ENCODE data around the gene FAM8A1. TPM values are rescaled to one million over a fixed set of nuclear protein-coding genes. Genes with fewer than 3 reads are reported as not detected.
"Not testable (repeated sequence)": the region's sequence is repeated elsewhere in the genome, so short reads cannot be mapped to it uniquely, and the experiment has no call there.

The FAM8A1 gene
- total RNA-seq, 1 donor from 2014 or later = 6.3 TPM

DNA sequence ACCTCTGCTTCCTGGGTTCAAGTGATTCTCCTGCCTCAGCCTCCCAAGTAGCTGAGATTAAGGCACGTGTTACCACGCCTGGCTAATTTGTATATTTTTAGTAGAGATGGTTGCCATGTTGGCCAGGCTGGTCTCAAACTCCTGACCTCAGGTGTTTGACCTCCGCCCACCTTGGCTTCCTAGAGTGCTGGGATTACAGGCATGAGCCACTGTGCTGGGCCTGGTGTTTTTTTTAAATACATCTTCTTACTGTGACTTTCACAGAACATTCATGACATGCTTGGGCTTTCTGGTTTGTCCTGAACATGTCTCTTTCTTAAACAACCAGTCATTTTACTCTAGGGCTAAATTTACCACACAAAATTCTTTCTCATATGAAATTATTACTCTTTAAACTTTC, 34.7 kb upstream of the FAM8A1 start:
- DNase-seq (ENCODE audit: low read depth) (no peak), FAIRE-seq (no peak)
- Histone ChIP-seq H3K4me3 (ENCODE audit: low read depth, low read length) (no peak overlapping the region), H3K36me3 (ENCODE audit: control insufficient read depth, insufficient read depth, low read length) (no peaks in the 10 kb centered on the region), H3K27me3 (ENCODE audit: control insufficient read depth, insufficient read depth, low read length) (no peaks in the 10 kb centered on the region)
- TF ChIP-seq, protein P1, sequence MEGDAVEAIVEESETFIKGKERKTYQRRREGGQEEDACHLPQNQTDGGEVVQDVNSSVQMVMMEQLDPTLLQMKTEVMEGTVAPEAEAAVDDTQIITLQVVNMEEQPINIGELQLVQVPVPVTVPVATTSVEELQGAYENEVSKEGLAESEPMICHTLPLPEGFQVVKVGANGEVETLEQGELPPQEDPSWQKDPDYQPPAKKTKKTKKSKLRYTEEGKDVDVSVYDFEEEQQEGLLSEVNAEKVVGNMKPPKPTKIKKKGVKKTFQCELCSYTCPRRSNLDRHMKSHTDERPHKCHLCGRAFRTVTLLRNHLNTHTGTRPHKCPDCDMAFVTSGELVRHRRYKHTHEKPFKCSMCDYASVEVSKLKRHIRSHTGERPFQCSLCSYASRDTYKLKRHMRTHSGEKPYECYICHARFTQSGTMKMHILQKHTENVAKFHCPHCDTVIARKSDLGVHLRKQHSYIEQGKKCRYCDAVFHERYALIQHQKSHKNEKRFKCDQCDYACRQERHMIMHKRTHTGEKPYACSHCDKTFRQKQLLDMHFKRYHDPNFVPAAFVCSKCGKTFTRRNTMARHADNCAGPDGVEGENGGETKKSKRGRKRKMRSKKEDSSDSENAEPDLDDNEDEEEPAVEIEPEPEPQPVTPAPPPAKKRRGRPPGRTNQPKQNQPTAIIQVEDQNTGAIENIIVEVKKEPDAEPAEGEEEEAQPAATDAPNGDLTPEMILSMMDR (IDR thresholded peaks at IDR 0.05; ENCODE audit: insufficient read depth, low read length, severe bottlenecking) = no peak

DNA sequence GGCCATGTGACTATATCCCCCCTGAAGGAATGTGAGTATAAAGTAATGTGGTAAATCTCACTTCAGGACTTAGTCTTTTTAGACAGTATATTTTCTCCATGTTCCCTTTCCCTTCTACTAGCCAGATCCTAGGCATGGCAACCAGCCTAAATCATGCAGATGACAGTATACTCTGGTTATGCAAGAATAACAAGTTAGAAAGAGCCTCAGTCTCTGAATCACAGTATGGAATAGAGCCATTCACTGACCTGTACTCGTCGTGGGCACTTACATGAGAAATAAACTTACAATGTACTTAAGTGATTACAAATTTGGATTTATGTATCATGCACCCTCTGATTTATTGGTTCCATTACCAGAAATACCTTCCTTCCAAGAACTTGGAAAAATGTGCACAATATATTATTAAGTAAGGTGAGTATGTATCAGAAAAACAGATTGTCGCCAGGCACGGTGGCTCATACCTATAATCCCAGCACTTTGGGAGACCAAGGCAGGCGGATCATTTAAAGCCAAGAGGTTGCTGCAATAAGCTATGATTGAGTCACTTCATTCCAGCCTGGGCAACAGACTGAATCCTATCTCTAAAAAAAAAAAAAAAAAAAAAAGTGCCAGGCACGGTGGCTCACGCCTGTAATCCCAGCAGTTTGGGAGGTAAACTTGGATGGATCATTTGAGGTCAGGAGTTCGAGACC, 25.1 kb upstream of the FAM8A1 start:
- TF ChIP-seq, protein P1 (IDR thresholded peaks at IDR 0.05; ENCODE audit: insufficient read depth, low read length, severe bottlenecking) = no peak
- Histone ChIP-seq H3K4me3 (ENCODE audit: low read depth, low read length) (no peak overlapping the region), H3K27me3 (ENCODE audit: control insufficient read depth, insufficient read depth, low read length) (no peaks in the 10 kb centered on the region), H3K36me3 (ENCODE audit: control insufficient read depth, insufficient read depth, low read length) (no peaks in the 10 kb centered on the region)
- DNase-seq (ENCODE audit: low read depth) = peak; percentile 88
- FAIRE-seq = no peak

DNA sequence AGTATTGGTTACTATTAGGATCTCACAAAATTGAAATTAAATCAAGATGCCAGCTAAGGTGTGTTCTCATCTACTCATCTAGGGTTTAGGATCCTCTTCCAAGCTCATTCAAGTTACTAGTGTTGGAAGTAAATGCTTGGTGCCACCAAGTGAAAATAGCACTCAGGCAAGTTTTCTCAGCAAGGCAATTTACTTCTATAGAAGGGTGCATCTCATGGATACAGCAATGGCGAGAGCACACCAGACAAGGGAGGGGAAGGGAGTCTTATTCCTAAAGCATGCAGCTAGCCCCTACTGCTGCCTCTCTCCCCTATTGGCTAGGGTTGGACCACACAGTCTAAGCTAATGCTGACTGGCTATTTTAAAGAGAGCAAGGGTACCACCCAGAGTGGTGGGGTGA, 23.0 kb upstream of the FAM8A1 start:
- TF ChIP-seq, protein P1 (IDR thresholded peaks at IDR 0.05; ENCODE audit: insufficient read depth, low read length, severe bottlenecking) = no peak
- H3K36me3 ChIP-seq (ENCODE audit: control insufficient read depth, insufficient read depth, low read length) = no peaks in the 10 kb centered on the region
- no peak overlapping the region for H3K4me3 ChIP-seq (ENCODE audit: low read depth, low read length)
- no peaks in the 10 kb centered on the region for H3K27me3 ChIP-seq (ENCODE audit: control insufficient read depth, insufficient read depth, low read length)
- no peak for DNase-seq (ENCODE audit: low read depth)
- FAIRE-seq = no peak

DNA sequence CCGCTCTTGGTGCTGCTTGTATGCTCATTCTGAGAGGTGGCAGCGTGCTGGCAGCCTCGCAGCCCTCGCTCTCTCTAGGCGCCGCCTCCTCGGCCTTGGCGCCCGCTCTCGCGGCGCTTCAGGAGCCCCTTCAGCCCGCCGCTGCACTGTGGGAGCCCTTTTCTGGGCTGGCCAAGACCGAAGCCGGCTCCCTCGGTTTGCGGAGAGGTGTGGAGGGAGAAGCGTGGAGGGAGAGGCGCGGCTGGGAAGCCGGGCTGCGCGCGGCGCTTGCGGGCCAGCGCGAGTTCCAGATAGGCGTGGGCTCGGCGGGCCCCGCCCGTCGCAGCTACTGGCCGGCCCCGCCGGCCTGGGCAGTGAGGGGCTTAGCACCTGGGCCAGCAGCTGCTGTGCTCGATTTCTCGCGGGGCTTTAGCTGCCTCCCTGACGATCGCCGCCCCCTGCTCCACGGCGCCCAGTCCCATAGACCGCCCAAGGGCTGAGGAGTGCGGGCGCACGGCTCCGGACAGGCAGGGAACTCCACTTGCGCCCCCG, 19.5 kb upstream of the FAM8A1 start:
- TF ChIP-seq, protein P1 (IDR thresholded peaks at IDR 0.05; ENCODE audit: insufficient read depth, low read length, severe bottlenecking) = no peak
- FAIRE-seq (no peak), DNase-seq (ENCODE audit: low read depth) (no peak)
- peak overlapping the region; percentile 46 for H3K4me3 ChIP-seq (ENCODE audit: low read depth, low read length)
- no peaks in the 10 kb centered on the region for H3K27me3 ChIP-seq (ENCODE audit: control insufficient read depth, insufficient read depth, low read length)
- no peaks in the 10 kb centered on the region for H3K36me3 ChIP-seq (ENCODE audit: control insufficient read depth, insufficient read depth, low read length)

DNA sequence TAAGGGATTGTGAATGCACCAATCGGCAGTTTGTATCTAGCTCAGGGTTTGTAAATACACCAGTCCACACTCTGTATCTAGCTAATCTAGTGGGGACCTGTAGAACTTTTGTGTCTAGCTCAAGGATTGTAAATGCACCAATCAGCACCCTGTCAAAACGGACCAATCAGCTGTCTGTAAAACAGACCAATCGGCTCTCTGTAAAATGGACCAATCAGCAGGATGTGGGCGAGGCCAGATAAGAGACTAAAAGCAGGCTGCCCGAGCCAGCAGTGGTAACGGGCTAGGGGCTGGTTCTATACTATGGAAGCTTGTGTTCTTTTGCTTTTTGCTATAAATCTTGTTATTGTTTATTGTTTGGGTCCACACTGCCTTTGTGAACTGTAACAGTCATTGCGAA, 18.8 kb upstream of the FAM8A1 start:
- not testable (repeated sequence) for DNase-seq (ENCODE audit: low read depth); H3K4me3 ChIP-seq (ENCODE audit: low read depth, low read length); FAIRE-seq; H3K36me3 ChIP-seq (ENCODE audit: control insufficient read depth, insufficient read depth, low read length); H3K27me3 ChIP-seq (ENCODE audit: control insufficient read depth, insufficient read depth, low read length)

DNA sequence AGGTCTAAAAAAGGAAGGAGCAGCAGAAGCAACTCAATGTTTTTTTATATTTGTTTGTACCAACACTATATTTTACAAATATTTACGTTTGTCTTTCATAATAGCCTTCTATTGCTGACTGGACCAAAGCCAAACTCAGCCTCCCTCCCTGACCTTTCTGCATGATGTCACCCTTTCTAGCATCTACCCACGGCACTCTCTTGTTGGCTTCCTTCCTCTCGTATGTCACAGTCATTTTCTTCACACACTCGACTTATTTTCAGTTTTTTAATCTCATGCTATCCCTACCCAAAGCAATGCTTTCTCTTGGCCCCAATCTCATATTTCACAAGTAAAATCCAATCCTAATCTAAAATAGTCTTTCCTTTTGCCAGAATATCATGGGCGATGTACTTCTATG, 16.3 kb upstream of the FAM8A1 start:
- FAIRE-seq = no peak
- peak; percentile 29 for DNase-seq (ENCODE audit: low read depth)
- H3K36me3 ChIP-seq (ENCODE audit: control insufficient read depth, insufficient read depth, low read length) = no peaks in the 10 kb centered on the region
- H3K27me3 ChIP-seq (ENCODE audit: control insufficient read depth, insufficient read depth, low read length) = no peaks in the 10 kb centered on the region
- H3K4me3 ChIP-seq (ENCODE audit: low read depth, low read length) = no peak overlapping the region
- TF ChIP-seq, protein P1 (IDR thresholded peaks at IDR 0.05; ENCODE audit: insufficient read depth, low read length, severe bottlenecking) = no peak
